ENCODE results near the gene BBOX1.

Gene BBOX1

DNA sequence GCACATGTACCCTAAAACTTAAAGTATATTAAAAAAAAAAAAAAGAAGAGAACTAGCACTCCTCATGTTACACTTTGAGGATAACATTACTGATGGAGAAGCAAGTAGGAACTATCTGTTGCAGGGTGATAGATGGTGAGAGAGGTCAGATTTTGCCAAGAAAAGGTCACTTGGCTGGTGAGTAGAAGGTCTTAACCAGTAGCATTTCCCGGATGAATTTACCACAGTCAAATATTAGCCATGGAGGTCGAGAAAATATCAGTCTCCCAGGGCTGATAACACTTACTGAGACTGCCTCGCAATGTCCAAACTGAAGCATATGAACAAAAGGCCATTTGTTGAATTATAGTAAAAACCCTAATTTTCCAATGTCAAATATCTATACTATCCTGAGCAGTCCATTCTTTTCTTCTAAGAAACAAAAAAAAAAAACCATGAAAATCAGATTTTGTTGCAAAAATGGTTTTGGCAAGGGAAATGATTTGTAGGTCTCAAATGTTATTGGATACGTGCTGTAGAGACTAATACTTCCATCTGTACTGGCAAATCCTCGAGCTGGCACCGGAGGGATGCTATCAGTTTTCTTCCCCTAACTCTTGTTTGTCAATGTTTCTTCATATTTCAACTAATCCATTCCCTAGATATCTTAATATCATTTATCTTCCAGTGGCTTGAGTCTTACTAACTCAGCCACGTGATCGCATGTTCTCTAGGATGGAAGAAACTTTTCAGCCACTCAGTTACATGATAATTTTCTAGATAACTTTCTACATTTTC, 14.5 kb upstream of the BBOX1 start:
- H3K27ac ChIP-seq (ENCODE audit: low read depth, low read length): no peak overlapping the region
- no peak overlapping the region for H3K4me3 ChIP-seq (ENCODE audit: low read length)
- H3K4me1 ChIP-seq (ENCODE audit: control insufficient read depth, low read length): no peaks in the 10 kb centered on the region
- no peak overlapping the region for H3K4me2 ChIP-seq (ENCODE audit: low read length)
- H3K9me3 ChIP-seq (ENCODE audit: control insufficient read depth, insufficient read depth, low read length): no peaks in the 10 kb centered on the region
- no peaks in the 10 kb centered on the region for H3F3A ChIP-seq (ENCODE audit: control insufficient read depth, insufficient read depth)
- no peaks in the 10 kb centered on the region for H4K20me1 ChIP-seq (ENCODE audit: control insufficient read depth, insufficient read depth, low read depth, low read length)
- no peaks in the 10 kb centered on the region for H3K27me3 ChIP-seq (ENCODE audit: control insufficient read depth, low read length)
- no peaks in the 10 kb centered on the region for H3K9me2 ChIP-seq (replicated peaks; ENCODE audit: control insufficient read depth, low read length)
- no peaks in the 10 kb centered on the region for H3K36me3 ChIP-seq (ENCODE audit: control insufficient read depth, low read length)
- no peaks in the 10 kb centered on the region for H3K79me2 ChIP-seq (ENCODE audit: control insufficient read depth, low read length)
- TF ChIP-seq EZH2phosphoT487 (IDR thresholded peaks at IDR 0.05; ENCODE audit: borderline replicate concordance, low read length): no peak
- TF ChIP-seq, protein P1, sequence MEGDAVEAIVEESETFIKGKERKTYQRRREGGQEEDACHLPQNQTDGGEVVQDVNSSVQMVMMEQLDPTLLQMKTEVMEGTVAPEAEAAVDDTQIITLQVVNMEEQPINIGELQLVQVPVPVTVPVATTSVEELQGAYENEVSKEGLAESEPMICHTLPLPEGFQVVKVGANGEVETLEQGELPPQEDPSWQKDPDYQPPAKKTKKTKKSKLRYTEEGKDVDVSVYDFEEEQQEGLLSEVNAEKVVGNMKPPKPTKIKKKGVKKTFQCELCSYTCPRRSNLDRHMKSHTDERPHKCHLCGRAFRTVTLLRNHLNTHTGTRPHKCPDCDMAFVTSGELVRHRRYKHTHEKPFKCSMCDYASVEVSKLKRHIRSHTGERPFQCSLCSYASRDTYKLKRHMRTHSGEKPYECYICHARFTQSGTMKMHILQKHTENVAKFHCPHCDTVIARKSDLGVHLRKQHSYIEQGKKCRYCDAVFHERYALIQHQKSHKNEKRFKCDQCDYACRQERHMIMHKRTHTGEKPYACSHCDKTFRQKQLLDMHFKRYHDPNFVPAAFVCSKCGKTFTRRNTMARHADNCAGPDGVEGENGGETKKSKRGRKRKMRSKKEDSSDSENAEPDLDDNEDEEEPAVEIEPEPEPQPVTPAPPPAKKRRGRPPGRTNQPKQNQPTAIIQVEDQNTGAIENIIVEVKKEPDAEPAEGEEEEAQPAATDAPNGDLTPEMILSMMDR (IDR thresholded peaks at IDR 0.05; ENCODE audit: low read depth, low read length, poor library complexity, severe bottlenecking): no peak

DNA sequence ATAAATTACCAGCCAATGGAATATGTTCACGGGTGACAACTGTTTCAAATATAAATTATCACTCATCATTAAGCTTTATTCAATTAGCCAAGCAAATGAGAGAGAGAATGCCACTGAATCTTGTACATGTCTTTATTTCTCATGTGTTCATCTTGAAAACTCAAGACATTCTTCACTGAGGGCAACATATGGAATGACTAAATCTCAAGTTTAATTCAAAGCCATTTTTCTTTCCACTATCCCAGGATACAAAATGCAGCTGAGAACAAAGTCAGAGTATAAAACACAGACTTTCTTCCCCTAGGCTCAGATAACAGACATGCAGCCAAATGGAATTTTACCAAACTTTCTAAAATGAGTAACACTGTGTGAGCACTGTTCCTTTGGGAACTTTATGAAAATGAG, 12.1 kb upstream of the BBOX1 start:
- Histone ChIP-seq H3K79me2 (ENCODE audit: control insufficient read depth, low read length) (no peaks in the 10 kb centered on the region), H4K20me1 (ENCODE audit: control insufficient read depth, insufficient read depth, low read depth, low read length) (no peaks in the 10 kb centered on the region), H3F3A (ENCODE audit: control insufficient read depth, insufficient read depth) (no peaks in the 10 kb centered on the region), H3K27me3 (ENCODE audit: control insufficient read depth, low read length) (no peaks in the 10 kb centered on the region), H3K4me3 (ENCODE audit: low read length) (no peak overlapping the region), H3K36me3 (ENCODE audit: control insufficient read depth, low read length) (no peaks in the 10 kb centered on the region), H3K9me3 (ENCODE audit: control insufficient read depth, insufficient read depth, low read length) (peaks cover 4% of the 10 kb centered on the region; the same call in 1 of the 2 replicates), H3K27ac (ENCODE audit: low read depth, low read length) (no peak overlapping the region), H3K4me2 (ENCODE audit: low read length) (no peak overlapping the region), H3K4me1 (ENCODE audit: control insufficient read depth, low read length) (no peaks in the 10 kb centered on the region), H3K9me2 (replicated peaks; ENCODE audit: control insufficient read depth, low read length) (no peaks in the 10 kb centered on the region)
- TF ChIP-seq EZH2phosphoT487 (IDR thresholded peaks at IDR 0.05; ENCODE audit: borderline replicate concordance, low read length): no peak
- TF ChIP-seq, protein P1 (IDR thresholded peaks at IDR 0.05; ENCODE audit: low read depth, low read length, poor library complexity, severe bottlenecking): no peak

DNA sequence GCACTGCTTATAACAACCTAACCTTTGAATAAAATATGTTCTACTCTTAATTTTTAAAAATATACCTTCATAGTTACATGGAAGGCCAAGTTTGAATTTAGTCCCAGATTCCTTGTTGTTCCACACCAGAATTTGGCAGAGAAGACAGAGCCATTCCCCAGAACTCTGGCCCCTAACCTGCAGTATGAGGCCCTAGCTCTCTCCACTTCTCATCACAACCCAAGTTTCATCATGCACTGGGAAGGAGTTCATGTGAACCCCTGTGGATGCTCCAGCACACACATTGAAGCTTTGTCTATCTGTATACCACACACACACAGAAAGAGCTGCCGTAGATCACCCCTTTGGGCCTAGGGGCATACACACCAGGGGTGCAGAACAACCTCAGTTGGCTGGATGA, 10.6 kb upstream of the BBOX1 start:
- no peaks in the 10 kb centered on the region for H3K36me3 ChIP-seq (ENCODE audit: control insufficient read depth, low read length)
- no peaks in the 10 kb centered on the region for H3K79me2 ChIP-seq (ENCODE audit: control insufficient read depth, low read length)
- H3K9me3 ChIP-seq (ENCODE audit: control insufficient read depth, insufficient read depth, low read length): peaks cover 4% of the 10 kb centered on the region; the same call in 1 of the 2 replicates
- no peaks in the 10 kb centered on the region for H3K9me2 ChIP-seq (replicated peaks; ENCODE audit: control insufficient read depth, low read length)
- no peaks in the 10 kb centered on the region for H3K27me3 ChIP-seq (ENCODE audit: control insufficient read depth, low read length)
- H3K4me2 ChIP-seq (ENCODE audit: low read length): no peak overlapping the region
- no peak overlapping the region for H3K27ac ChIP-seq (ENCODE audit: low read depth, low read length)
- no peaks in the 10 kb centered on the region for H3K4me1 ChIP-seq (ENCODE audit: control insufficient read depth, low read length)
- no peaks in the 10 kb centered on the region for H4K20me1 ChIP-seq (ENCODE audit: control insufficient read depth, insufficient read depth, low read depth, low read length)
- H3K4me3 ChIP-seq (ENCODE audit: low read length): no peak overlapping the region
- no peak for TF ChIP-seq EZH2phosphoT487 (IDR thresholded peaks at IDR 0.05; ENCODE audit: borderline replicate concordance, low read length)
- no peaks in the 10 kb centered on the region for H3F3A ChIP-seq (ENCODE audit: control insufficient read depth, insufficient read depth)

GRCh38 chr11:27031754-27032153, 8.9 kb upstream of the BBOX1 start:
- TF ChIP-seq EZH2phosphoT487 (IDR thresholded peaks at IDR 0.05; ENCODE audit: borderline replicate concordance, low read length): no peak
- TF ChIP-seq, protein P1 (IDR thresholded peaks at IDR 0.05; ENCODE audit: low read depth, low read length, poor library complexity, severe bottlenecking): no peak
- H3K4me1 ChIP-seq (ENCODE audit: control insufficient read depth, low read length): no peaks in the 10 kb centered on the region
- no peaks in the 10 kb centered on the region for H3K36me3 ChIP-seq (ENCODE audit: control insufficient read depth, low read length)
- no peaks in the 10 kb centered on the region for H3K9me2 ChIP-seq (replicated peaks; ENCODE audit: control insufficient read depth, low read length)
- H3K4me3 ChIP-seq (ENCODE audit: low read length): no peak overlapping the region
- peaks cover 4% of the 10 kb centered on the region for H3K9me3 ChIP-seq (ENCODE audit: control insufficient read depth, insufficient read depth, low read length)
- no peak overlapping the region for H3K4me2 ChIP-seq (ENCODE audit: low read length)
- no peaks in the 10 kb centered on the region for H3K27me3 ChIP-seq (ENCODE audit: control insufficient read depth, low read length)
- no peak overlapping the region for H3K27ac ChIP-seq (ENCODE audit: low read depth, low read length)
- no peaks in the 10 kb centered on the region for H3K79me2 ChIP-seq (ENCODE audit: control insufficient read depth, low read length)
- H4K20me1 ChIP-seq (ENCODE audit: control insufficient read depth, insufficient read depth, low read depth, low read length): no peaks in the 10 kb centered on the region
- H3F3A ChIP-seq (ENCODE audit: control insufficient read depth, insufficient read depth): no peaks in the 10 kb centered on the region
